GM12872 (cell line): ENCODE data around the gene NDC1.
A peak's percentile ranks its signal among the peaks of the same experiment; 100 is the strongest.

Experiments
- CTCF ChIP-seq: IDR thresholded peaks from 3 replicates; pipeline ENCODE4 v1.5.1; 2011; ENCODE audit warnings: low read depth, mild to moderate bottlenecking, low read length, moderate library complexity; ENCODE audit not compliant: insufficient read depth

Gene NDC1

GRCh38 chr1:53819387-53819786, 18.7 kb downstream of the NDC1 start:
- TF ChIP-seq CTCF, result no peak

- TF ChIP-seq CTCF, result peak; percentile 43; the same call in 2 of the 3 replicates
Measured at GRCh38 chr1:53811414-53811851, 26.7 kb downstream of the NDC1 start.

- no peak for TF ChIP-seq CTCF
Measured at GRCh38 chr1:53810497-53810896, 27.6 kb downstream of the NDC1 start.

GRCh38 chr1:53810007-53810406, 28.1 kb downstream of the NDC1 start:
- TF ChIP-seq CTCF, result no peak

GRCh38 chr1:53807916-53808315, 30.2 kb downstream of the NDC1 start:
- TF ChIP-seq CTCF, result no peak

- TF ChIP-seq CTCF, result no peak
Measured at GRCh38 chr1:53804791-53805505, 33.1 kb downstream of the NDC1 start.

GRCh38 chr1:53804181-53804580, 33.9 kb downstream of the NDC1 start:
- TF ChIP-seq CTCF, result no peak
